Prostate gland (tissue), 2 donors: Measurements from ENCODE around the gene STPG3.

ENCODE experiments used
- POLR2AphosphoS5 ChIP-seq: sonication (generic); formaldehyde crosslinking; IDR thresholded peaks from one replicate; pipeline ENCODE4 v1.6.1; 2017; ENCODE audit warnings: antibody characterized with exemption
- TF ChIP-seq, protein P1 (sequence below), 4 experiments: fragments of 200-600 bp in 2 of 4; fragments of 450-650 bp in 2 of 4; sonication (generic) in 2 of 4; IDR thresholded peaks; 1 replicate in 3 of 4; 2 replicates in 1 of 4; pipeline ENCODE4 v1.5.1; 2016 to 2019; ENCODE audit warnings: antibody characterized with exemption in 4 of 4, mild to moderate bottlenecking in 2 of 4, moderate library complexity in 2 of 4

GRCh38 chr9:137273095-137273490 lies 22.0 kb downstream of the STPG3 start:
- TF ChIP-seq, protein P1, sequence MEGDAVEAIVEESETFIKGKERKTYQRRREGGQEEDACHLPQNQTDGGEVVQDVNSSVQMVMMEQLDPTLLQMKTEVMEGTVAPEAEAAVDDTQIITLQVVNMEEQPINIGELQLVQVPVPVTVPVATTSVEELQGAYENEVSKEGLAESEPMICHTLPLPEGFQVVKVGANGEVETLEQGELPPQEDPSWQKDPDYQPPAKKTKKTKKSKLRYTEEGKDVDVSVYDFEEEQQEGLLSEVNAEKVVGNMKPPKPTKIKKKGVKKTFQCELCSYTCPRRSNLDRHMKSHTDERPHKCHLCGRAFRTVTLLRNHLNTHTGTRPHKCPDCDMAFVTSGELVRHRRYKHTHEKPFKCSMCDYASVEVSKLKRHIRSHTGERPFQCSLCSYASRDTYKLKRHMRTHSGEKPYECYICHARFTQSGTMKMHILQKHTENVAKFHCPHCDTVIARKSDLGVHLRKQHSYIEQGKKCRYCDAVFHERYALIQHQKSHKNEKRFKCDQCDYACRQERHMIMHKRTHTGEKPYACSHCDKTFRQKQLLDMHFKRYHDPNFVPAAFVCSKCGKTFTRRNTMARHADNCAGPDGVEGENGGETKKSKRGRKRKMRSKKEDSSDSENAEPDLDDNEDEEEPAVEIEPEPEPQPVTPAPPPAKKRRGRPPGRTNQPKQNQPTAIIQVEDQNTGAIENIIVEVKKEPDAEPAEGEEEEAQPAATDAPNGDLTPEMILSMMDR (IDR thresholded peaks at IDR 0.05) = no peak
- TF ChIP-seq POLR2AphosphoS5 = no peak
